ENCODE results near the gene ROR2. TPM values are rescaled to one million over a fixed set of nuclear protein-coding genes. Genes with fewer than 3 reads are reported as not detected.
A peak's percentile ranks its signal among the peaks of the same experiment; 100 is the strongest.

ROR2 gene
- total RNA-seq, 1 experiment from 2014 or later = 3.2 TPM

DNA sequence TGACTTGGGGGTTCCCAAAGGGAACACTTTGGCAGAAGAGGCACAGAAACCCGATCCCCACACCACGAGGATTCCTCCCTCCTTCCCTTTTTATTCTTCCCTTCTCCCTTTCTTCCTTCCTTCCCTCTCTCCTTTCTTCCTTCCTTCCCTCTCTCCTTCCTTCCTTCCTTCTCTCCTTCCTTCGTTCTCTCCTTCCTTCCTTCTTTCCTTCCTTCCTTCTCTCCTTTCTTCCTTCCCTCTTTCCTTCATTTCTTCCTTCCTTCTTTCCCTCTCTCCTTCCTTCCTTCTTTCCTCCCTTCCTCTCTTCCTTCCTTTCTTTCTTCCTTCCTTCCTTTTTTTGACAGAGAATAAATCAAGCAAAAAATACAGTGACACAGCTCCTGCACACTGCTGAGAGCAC lies 358.4 kb downstream of the ROR2 start:
- DNase-seq (ENCODE audit: low spot score) = no peak
- in situ Hi-C loops (cut with HindIII; ENCODE audit: low sequenced_read_pairs) = no loop called here

DNA sequence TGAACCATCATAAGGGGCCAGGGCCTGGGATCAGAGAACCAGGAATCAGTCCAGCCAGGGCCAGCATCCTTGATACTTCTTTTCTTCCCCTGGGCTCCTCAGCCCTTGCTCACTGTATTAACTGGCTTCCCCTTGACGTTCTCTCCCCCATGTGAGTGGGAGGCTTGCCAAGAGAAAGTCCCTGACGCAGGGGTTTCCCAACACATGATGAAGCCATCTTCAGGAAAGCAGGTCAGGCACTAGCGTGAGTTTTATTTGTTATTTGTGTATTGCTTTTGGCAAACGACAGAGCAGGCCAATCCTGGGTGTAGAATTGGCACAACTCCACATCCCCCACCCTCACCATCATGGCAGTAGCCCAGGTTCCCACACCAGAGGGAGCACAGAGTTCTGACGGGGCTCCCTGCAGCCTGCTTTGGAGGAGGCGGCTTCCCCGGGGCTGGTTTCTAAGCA lies 360.9 kb downstream of the ROR2 start:
- DNase-seq (ENCODE audit: low spot score) = no peak
- in situ Hi-C loops (cut with HindIII; ENCODE audit: low sequenced_read_pairs) = no loop called here

DNA sequence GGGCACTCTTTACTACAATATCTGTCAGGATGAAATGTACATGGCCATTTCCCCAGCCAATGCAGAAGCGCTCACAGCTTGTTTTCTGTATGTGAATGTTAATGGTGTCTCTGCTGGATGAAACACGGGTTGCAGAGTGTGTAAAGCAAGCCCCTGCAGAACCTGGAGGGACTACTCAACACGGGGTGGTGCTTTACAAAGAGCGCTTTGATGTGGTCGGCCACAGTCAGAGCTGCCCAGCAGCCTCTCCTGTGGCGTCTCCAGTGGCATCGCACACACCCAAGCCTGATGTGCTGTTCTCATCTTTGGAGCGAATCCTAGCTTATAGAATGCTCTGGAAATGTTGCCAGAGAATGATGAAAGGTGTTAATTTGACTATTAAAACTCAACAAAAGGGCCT lies 363.7 kb downstream of the ROR2 start:
- no peak for DNase-seq (ENCODE audit: low spot score)
- in situ Hi-C loops (cut with HindIII; ENCODE audit: low sequenced_read_pairs) = no loop called here

DNA sequence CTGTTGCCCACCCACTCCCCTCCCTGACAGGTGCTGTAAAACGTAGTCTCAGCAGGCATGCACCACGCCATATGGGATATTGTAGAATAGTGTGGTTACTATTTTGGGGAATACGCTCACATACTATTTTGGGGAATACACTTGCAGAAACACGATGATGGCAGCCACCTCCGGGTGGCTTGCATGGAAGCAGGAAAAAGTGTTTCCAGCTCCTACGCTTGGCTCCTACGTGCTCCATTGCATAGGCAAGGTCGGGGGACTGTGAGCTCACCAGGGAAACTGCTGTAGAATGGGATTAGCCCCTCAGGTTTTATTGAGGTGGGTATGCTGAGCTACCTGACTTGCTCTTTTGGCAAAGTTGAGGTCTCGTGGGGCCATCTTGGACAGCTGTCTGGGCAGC lies 366.1 kb downstream of the ROR2 start:
- no peak for DNase-seq (ENCODE audit: low spot score)
- in situ Hi-C loops (cut with HindIII; ENCODE audit: low sequenced_read_pairs) = no loop called here

DNA sequence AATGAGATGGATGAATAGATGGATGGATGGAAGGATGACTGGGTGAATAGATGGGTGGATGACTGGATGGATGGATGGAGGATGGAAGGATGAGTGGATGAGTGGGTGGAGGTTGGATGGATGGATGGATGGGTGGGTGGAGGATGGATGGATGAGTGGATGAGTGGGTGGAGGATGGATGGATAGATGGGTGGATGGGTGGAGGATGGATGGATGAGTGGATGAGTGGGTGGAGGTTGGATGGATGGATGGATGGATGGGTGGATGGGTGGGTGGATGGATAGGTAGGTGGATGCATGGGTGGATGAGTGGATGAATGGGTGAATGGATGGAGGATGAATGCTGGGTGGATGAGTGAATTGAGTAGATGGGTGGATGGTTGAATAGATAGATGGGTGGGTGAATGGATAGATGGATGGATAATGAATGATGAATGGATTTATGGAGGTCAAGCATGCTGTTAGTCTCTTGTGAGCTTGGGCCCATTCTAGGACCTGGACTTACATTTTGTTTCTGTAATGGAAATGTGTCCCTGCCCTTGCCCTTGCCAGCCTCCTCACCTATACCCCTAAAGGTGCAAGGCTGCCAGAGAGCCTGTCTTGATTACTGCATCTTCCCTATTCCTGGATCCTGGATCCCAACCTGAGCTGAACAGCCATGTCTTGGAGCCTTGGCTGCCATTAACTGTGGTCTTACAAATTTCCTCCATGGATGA lies 366.7 kb downstream of the ROR2 start:
- DNase-seq (ENCODE audit: low spot score) = no peak
- in situ Hi-C loops (cut with HindIII; ENCODE audit: low sequenced_read_pairs) = no loop called here

DNA sequence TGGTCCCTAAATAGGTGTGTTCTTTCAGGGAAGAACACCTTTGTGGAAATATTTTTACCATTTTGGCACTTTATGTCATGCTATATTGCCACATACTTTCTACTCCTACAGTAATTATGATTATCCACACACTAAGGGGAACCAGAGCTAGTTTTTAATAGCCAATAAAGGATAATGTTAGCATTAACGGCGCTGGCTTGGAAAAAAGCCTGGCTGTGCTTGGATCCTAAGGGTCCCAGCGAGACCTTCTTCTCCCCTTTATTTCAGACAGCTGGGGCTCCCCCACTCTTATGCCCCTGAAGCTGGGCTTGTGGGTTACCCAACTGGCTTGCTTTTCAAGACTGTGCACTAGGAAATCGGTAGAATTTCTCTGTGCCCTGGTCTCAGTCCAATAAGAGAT lies 367.8 kb downstream of the ROR2 start:
- in situ Hi-C loops (cut with HindIII; ENCODE audit: low sequenced_read_pairs) = no loop called here
- DNase-seq (ENCODE audit: low spot score) = no peak

DNA sequence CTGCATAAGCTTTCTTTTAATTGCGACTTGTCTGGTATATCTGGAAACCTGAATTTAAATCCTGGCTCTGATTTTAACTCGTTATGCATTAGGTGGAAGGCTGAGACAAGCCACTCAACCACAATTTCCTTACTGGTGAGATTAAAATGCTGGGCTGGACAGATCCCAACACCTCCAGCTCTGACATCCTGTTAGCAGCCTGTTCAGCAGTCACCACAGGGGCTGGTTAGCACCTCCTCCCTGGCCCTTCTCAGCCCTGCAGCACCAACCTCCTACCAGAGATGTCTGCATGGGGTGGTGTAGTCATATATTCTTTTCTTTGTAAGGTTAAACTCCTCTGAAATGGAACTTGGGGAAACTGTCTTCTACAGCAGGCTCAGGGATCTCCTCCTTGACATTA lies 369.9 kb downstream of the ROR2 start:
- DNase-seq (ENCODE audit: low spot score) = no peak
- in situ Hi-C loops (cut with HindIII; ENCODE audit: low sequenced_read_pairs) = no loop called here

DNA sequence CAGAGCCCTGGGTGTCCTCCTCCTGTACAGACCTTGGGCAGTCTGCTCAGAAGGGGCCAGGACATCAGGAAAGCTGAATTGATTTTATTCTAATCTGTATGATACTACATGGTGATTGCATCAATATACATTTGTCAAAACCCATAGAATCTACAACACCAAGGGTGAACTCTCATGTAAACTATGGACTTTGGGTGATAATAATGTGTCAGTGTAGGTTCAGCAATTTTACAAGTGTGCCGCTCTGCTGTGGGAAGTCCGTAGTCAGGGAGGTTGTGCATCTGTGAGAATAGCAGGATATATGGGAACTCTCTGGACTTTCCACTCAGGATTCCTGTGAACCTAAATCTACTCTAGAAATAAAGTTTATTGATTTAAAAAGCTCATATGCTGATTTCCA lies 371.1 kb downstream of the ROR2 start:
- in situ Hi-C loops (cut with HindIII; ENCODE audit: low sequenced_read_pairs) = no loop called here
- DNase-seq (ENCODE audit: low spot score) = no peak

DNA sequence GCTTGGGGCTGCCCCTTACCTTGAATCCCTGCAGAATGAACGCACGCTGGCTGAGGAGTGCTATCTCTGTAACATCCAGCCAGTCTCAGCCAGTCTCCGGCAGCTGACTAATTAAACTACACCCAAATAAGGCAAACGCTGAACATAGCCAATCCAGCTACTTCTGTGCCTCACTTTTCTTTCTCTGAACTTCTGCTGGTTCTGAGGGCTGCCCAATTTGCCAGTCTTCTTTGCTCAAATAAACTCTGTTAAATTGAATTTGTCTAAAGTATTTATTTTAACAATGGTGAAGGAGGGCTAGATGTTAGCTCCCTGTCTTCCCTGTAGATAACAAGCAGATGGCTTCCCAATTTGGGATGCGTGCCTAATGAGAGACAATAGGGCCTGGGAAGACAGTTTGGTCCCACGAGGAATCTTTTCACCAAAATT lies 372.4 kb downstream of the ROR2 start:
- in situ Hi-C loops (cut with HindIII; ENCODE audit: low sequenced_read_pairs) = no loop called here

DNA sequence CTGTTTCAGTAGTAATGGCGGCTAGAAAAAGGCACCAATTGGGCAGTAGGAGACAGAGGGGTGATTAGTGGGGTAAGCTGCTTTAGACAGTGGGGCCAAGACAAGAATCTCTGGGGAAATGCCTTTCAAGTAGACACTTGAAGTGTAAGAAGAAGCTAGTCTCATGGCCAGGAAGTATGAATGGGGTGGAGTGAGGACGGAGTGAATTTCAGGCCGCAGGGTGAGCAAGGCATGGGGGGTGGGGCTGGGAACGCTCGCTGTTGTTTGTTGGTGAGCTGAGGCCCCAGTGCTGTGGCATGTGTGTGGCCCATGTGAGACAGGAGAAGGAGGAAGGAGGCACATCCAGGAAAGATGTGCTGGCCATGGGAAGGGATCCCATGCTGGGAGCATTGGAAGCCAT lies 377.2 kb downstream of the ROR2 start:
- in situ Hi-C loops (cut with HindIII; ENCODE audit: low sequenced_read_pairs) = no loop called here
- no peak for DNase-seq (ENCODE audit: low spot score)

More for the DNA sequence above, 372.4 kb downstream of the ROR2 start:
- DNase-seq (ENCODE audit: low spot score) = peak; percentile 24

DNA sequence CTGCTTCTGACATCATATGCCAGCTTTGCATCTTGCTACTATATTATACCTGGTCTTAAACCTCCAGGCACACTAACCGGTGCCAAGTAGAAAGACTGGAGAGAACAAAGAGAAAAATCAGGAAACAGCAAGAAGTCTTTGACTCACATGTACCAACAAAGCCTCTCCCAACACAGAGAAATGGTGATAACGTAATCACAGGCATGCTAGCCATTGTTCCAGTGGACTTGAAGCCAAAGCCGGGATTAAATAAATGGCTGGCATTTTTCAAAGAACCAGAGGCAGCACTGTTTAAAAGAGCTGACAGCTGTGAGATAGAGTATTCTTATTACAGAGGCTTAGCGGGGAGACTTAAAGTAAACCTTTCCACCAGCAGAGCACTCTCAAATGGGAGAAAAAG lies 378.0 kb downstream of the ROR2 start:
- no peak for DNase-seq (ENCODE audit: low spot score)
- in situ Hi-C loops (cut with HindIII; ENCODE audit: low sequenced_read_pairs) = no loop called here

DNA sequence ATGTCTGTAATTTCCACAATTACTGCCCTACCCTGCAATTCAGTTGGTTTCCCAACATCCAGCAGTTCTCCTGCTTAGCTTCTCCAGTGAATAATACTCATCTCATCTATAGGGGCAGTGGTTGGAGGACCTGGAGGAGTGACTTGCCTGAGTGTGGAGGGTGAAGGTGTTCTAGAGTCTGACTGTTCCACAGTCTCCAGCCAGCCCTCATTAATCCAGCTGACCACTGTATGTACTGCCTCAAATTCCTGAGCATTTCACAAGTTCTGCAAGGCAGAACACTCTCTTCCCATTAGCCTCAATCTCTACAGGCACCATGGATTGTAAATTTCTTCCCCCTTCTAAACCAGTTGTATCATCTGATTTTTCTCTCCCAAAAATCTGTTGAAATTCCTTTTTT lies 379.0 kb downstream of the ROR2 start:
- in situ Hi-C loops (cut with HindIII; ENCODE audit: low sequenced_read_pairs) = no loop called here
- no peak for DNase-seq (ENCODE audit: low spot score)

DNA sequence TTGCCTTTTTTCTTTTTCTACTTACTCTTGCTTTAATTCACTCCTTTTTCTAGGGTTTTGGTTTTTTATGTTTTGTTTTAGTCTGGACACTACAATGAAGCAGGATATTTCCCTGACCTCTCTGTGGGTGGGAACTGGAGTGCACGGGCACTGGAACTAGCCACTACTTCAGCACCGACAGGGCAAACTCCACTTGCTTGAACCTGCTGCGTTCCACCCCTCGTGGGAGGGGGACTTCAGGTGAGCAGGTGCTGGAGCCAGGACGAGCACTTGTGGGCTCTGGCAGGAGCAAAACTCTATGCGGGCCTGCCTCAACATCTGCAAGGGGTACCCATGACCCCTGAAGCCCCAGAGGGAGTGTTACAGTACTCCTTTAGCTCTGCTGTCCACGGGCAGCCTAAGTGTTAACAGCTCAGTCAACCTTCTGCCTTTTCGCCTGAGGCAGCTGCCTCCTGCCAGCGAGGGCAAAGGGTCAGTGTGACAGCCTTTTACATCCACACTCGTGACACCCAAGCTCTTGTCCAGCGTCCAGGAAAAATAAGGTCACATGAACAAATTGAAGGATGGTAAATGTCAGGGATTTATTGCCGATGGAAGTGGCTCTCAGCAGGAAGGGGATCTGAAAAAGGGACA lies 382.3 kb downstream of the ROR2 start:
- in situ Hi-C loops (cut with HindIII; ENCODE audit: low sequenced_read_pairs) = no loop called here
- DNase-seq (ENCODE audit: low spot score) = no peak

DNA sequence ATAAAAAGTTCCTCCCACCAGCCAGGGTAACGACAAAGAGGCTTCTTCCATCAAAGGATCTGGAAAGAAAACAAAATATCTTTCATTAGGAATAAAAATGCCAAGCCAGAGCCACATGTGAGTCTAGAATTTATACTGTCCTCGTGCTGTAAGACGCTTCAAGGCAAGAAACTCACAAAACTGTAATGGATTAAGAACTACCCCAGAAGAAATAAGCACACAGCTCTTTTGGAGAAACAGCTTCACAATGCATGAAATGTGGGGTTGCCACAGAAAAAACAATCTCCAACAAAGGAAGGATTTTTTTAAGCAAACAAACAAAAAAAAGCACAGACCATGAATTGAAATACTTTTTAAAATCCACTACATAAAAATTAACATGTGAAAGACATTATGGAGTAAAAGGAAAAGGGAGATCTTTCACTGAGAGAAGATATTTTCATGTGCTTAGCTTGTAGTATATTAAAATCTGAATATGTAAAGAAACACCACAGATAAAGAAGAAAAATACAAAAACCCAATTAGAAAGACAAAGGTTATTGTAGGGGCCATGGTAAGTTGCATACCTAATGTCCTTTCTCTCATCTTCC lies 385.9 kb downstream of the ROR2 start:
- DNase-seq (ENCODE audit: low spot score) = no peak
- in situ Hi-C loops (cut with HindIII; ENCODE audit: low sequenced_read_pairs) = no loop called here

DNA sequence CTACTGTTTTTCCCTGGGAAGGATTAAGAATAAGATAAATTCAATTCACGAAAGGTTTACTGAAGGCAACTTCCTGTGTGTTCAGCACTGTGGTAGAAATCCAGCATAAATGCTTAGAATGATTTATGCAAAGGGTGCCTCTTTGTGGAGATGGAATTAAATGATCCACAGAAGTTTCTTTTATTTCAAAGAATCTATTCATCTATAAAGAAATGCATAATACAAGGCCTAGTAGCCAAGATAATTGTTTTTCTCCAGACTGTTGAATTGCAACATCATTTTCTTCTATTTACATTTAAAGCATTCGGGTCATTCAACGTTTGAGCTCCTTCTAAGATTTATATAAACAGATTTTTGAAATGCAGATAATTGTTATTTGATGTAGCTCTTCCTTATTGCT lies 387.6 kb downstream of the ROR2 start:
- DNase-seq (ENCODE audit: low spot score) = no peak
- in situ Hi-C loops (cut with HindIII; ENCODE audit: low sequenced_read_pairs) = no loop called here

DNA sequence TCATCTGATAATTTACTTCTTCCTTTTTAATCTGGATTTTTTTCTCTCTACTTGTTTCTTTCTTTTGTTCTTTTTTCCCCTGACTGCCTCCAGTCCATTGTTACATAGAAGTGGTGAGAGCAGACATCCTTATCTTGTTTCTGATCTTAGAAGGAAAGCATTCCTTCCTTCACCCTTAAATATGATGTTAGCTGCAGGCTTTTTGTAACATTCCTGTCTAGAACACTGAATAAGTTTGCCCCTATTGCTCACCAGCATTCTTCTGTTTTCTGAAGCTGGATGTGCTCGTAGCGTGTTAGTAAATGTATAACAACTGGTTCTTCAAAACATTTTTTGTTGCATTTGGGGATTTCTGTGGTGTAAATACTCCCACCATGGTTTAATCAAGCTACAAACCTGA lies 389.7 kb downstream of the ROR2 start:
- DNase-seq (ENCODE audit: low spot score) = no peak
- in situ Hi-C loops (cut with HindIII; ENCODE audit: low sequenced_read_pairs) = no loop called here

DNA sequence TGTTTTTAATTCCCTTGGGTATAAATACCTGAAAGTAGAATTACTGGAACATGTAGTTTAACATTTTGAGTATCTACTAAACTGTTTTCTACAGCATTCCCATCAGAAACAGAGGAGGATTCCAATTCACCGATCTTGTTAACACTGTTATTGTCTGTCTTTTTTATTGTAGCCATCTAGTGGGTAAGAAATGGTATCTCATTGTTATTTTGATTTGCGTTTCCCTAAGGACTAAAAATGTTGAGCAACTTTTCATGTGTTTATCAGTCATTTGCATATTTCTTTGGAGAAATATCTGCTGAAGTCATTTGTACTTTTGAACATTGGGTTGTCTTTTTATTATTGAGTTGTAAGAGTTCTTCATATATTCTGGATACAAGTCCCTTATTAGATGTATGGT lies 391.1 kb downstream of the ROR2 start:
- in situ Hi-C loops (cut with HindIII; ENCODE audit: low sequenced_read_pairs) = no loop called here
- DNase-seq (ENCODE audit: low spot score) = no peak

DNA sequence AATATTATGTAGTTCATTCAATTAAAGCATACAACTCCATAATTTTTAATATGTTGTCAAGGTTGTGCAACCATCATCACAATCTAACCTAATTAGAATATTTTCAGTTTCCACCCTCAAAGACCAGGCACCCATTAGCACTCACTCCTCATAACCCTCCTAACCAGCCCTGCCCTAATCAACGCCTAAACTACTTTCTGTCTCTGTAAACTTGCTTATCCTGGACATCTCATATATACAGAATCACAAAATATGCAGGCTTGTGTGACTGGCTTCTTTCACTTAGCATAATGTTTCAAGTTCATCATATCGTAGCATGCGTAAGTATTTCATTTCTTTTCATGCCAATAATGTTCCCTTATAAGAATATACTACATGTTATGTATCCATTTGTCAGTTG lies 391.6 kb downstream of the ROR2 start:
- in situ Hi-C loops (cut with HindIII; ENCODE audit: low sequenced_read_pairs) = no loop called here
- DNase-seq (ENCODE audit: low spot score) = no peak

DNA sequence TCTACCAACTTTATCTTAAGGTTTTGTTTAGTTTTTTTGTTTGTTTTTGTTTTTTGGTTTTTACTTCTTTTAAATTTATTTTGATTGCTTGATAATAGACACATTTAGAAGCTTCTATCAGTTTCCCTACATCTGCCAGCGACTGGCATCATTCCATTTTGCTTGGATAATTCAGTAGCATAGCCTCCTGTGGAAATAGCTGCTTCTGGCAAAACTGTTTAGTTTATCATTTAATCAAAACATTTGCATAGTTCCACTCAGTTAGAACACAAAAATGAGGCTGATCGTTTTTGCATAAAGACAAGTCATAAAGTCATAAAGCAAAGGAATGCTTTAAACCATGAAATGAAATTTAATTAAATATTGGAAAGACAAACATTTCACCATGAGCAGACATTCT lies 392.7 kb downstream of the ROR2 start:
- in situ Hi-C loops (cut with HindIII; ENCODE audit: low sequenced_read_pairs) = no loop called here
- DNase-seq (ENCODE audit: low spot score) = no peak

DNA sequence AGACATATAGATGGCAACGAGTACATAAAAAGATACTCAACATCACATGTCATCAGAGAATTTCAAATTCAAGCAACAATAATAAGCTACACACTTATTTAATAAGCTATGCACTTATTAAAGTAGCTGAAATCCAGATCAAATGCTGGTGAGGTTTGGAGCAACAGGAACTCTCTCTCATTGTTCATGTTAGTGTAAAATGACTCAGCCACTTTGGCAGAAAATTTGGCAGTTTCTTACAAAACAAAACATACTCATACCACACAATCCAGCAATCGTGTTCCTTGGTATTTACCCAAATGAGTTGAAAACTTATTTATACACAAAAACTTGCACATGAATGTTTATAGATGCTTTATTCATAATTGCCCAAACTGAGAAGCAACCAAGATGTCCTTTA lies 394.9 kb downstream of the ROR2 start:
- in situ Hi-C loops (cut with HindIII; ENCODE audit: low sequenced_read_pairs) = no loop called here

DNA sequence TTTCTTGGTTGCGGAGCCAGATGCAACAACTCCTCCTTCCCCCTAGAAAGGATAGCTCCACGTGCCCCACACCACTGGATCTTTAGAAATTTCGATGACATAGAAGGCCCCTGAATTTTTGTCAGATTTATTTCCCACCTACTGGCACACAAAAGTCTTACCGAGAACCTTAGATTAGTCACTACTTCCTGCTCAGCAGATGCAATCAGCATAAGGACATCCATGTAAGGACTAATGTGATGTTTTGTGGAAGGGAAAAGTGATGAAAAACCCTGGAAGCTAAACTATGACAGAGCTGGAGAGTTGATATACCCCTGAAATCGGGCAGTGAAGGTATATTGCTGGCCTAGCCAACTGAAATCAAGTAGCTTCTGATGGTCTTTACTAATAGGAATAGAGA lies 400.9 kb downstream of the ROR2 start:
- in situ Hi-C loops (cut with HindIII; ENCODE audit: low sequenced_read_pairs) = no loop called here
- DNase-seq (ENCODE audit: low spot score) = no peak

More for the DNA sequence above, 394.9 kb downstream of the ROR2 start:
- DNase-seq (ENCODE audit: low spot score) = no peak
